ENCODE results near the gene TRIM27.
A peak's percentile ranks its signal among the peaks of the same experiment; 100 is the strongest.
"Not testable (repeated sequence)": the region's sequence is repeated elsewhere in the genome, so short reads cannot be mapped to it uniquely, and the experiment has no call there.

TRIM27 gene

DNA sequence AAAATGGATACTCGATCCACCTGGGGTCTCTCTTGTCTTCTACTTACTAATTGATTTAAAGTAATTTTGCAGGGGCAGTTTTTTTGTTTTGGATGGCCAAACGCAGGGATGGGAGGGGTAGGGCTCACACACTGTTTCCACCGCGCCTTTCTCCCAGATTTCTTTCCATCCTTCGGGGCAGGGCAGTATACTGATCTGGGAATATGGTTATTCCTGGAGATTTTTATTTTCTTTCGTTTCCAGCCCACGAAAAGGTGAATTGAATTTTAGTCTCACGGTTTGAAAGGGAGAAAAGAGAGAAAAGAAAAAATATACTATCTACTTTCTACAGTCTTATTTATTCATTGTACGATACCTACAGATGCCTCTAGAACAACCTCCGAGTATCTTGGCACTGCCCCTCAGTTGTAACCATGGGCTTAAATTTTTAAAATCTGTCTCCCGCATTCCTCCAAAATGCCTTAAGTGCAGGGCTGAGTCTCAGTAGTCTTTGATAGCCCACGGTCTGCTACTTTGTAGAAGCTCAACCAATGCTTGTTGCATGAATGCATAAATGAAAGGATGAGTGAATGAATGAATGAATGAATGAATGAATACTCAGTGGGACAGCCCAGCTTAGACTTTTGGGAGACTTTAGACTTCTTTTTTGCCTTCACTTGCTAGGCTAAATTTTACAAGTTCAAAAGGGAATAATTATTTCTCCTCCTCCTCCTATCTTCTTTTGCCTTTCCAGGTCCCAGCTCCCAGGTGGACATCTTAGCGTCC is 18.1 kb upstream of the TRIM27 start:
- DNase-seq: no peak

DNA sequence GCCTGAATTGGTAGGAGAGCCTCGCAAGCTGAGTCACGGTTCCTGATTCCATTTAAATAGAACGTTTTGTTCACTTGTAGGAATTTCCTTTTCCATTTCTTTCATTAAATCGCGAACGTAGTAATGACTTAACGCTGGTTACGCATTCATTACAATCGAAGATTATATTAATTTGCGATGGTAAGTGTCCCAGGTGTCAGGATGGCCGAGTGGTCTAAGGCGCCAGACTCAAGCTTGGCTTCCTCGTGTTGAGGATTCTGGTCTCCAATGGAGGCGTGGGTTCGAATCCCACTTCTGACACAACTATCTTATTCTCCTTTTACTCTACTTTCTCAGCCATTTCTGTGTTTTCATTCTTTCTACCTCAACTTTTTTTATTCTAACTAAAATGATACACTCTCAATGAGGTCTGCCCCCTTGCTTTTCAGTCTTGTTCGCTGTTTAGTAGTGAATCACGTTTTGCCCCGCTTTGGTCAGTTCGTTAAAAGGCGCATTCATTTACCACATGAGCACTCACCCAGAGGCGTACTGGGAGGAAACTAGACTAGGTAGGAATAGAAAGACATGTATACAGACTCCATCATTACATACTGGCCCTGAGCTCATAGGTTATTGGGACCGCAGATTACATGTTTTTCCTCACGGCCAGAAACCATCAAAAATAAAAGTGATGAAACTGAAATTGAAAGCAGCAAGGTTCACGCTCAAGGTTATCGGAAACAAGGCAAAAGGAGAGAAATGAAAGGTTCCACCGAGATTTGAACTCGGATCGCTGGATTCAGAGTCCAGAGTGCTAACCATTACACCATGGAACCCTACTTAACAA is 17.3 kb upstream of the TRIM27 start:
- peak; percentile 89 to 93 for DNase-seq

DNA sequence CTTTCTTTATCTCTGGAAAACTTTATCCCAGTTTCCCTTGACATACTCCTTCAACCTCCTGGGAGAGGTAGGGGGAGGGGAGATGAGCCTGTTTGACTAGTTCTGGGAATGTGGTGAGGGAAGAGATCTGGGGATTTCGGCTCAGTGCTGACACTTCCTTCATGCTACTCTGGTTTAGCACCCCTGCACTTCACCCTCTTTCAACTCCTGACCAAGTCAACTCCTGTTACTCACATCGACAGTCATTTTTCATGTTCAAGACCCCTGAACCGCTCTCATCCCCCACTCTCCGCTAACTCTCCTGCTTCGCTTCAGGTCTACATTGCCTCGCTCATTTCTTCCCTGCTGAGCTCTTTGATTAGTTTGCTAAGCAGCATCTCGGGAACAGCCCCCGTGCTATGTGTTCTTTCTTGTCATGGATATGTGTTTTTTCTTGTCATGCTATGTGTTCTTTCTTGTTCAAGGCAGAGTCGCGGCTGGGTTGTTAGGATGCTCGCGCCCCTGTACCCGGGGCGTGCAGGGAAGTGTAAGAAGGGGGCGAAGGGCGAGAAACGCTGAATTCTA is 16.6 kb upstream of the TRIM27 start:
- peak in 1 of 2 donors; percentile 20 for DNase-seq

DNA sequence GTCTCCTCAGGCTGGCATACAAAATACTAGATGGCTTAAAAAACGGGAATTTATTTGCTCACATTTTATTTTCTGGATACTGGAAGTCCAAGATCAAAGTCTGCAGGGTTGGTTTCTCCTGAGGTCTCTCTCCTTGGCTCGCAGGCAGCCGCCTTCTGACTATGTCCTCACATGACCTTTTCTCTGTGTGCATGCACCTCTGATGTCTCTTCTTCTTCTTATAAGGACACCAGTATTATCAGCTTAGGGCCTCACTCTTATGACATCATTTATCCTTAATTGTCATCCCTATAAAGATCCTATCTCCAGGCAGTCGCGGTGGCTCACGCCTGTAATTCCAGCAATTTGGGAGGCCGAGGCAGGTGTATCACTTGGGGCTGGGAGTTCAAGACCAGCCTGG is 9.3 kb upstream of the TRIM27 start:
- no peak for DNase-seq

DNA sequence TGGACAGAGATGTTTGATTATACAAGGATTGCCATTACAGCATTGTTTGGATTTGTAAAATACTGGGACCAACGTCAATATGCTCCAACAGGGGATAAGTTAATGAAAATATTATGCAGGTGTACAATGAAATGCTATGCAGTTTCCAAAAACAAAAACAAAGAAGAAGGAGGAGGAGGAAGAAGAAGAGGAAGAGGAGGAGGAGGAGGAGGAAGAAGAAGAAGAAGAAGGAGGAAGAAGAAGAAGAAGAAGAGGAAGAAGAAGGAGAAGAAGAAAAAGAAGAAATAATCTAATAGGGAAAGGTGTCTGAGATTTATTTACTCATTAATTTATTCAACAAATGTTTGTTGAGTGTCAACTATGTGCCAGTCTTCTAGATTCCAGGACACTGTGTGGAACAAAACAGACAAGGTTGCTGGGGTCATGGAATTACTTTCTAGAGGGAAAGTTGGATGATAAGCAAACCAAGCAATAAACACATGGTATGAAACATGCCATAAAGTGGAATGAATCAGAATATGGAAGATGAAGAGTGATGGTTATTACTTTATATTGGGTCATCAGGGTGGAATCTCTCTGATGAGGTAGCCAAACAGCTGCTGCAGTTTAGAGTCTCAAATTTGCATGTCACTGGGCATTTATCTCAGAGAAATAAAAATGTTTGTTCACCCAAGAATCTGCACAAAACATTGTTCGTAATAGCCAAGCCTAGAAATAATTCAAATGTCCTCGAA is 6.3 kb upstream of the TRIM27 start:
- no peak for DNase-seq

DNA sequence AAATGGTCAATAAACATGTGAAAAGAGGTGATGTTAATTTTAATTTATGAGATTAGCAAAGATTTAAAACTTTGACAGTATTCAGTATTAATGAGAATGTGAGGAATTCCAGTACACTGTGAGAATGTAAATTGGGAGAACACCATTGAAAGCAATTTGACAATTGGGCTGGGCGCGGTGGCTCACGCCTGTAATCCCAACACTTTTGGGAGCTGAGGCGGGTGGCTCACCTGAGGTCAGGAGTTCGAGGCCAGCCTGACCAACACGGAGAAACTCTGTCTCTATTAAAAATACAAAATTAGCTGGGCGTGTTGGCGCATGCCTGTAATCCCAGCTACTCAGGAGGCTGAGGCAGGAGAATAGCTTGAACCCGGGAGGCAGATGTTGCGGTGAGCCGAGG is 5.6 kb upstream of the TRIM27 start:
- DNase-seq: not testable (repeated sequence)

DNA sequence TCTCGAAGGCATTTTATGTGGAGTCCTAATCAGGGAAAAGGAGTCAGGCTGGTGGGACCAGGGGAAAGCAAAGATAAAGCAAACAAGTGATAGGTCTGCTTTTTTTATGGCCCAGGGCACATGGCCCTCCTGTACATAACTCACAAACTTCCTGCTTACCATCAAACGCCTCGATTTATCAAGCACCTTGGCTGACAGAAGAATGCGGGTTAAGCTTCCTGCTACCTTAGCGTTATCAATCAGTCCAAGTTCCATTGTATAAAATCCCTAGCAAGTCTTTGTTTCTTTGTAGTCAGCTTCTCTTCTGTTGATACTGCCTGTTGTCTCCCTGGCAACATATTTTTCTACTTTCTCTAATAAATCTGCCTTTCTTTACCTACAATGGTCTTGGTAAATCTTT is 4.1 kb upstream of the TRIM27 start:
- no peak for DNase-seq

DNA sequence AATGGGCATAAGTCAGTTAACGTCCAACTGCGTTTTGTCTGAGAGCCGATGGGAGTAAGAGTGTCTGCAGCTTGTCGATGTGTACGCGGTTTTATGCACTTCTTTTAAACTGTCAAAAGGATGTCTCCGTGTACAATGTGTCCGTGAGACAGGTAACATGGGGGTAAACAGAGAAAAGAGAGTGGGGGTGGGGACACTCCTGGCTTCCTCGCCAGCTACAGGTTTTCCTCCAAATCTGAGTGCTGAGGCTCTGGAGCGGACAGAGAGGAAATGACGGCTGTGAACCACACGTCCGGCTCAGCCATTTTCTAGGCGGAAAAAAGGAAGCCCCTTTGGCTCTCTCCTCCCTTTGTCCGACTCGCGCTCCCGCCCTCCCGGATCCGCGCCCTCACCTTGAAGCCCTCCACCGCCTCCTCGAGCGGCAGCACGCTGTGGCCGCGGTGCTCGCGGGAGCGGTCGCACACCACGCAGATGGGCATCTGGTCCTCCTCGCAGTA is 916 bp downstream of the TRIM27 start:
- DNase-seq: peak; percentile 47 to 55

DNA sequence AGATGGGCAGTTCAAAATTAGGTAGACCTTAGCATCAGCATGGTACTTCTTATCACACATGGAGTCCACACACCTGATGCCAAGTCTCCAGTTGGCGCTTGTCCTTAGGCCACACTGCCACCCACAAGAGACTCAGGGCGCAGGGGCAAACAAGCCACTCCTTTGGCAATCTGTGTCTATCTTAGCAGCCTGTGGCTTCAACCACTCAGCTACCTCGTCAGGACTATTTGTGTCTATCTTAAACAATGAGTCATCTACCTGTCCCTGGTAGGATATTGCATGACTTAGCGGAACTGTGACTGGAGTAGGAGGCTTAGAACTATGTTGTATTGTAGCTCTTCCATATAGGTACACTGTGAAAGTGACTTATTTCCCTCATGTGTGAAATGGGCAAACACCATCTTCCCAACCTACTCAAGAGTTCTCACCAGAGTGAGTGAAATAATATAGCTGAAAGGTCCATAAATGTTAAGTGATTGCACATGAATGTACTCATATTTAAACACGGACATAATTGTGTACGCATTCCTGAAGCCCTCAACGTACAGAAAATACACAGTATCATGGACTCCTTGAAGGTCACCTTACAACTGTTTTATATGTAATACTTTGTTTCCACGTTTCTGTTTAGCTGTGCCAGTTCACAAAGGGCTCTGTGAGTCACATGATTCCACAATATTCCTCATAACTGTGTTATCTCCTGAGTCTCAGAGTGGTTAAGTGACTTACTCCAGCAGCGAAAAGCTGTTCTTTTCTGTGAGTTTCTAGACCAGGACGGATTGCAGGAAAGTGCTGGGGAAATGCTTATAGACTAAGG is 1.6 kb downstream of the TRIM27 start:
- peak in 1 of 2 donors; percentile 38 for DNase-seq

DNA sequence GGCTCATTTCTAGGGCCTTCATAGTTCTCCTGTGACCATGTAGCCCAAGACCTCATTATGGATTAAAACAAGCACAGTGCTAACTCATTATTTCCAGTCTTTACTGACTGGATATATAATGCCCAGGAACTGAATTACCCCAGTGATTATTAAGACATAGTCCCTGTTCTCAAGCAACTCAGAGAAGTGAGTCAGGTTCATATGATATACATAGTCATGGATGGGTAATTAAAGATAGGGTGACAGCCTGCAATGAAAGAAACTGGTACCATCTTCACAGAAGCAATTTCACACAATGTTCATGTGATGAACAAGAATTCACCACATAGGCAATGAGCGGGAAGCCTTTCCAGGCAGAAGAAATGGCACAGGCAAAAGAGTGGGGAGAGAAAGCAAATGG is 3.5 kb downstream of the TRIM27 start:
- DNase-seq: no peak

DNA sequence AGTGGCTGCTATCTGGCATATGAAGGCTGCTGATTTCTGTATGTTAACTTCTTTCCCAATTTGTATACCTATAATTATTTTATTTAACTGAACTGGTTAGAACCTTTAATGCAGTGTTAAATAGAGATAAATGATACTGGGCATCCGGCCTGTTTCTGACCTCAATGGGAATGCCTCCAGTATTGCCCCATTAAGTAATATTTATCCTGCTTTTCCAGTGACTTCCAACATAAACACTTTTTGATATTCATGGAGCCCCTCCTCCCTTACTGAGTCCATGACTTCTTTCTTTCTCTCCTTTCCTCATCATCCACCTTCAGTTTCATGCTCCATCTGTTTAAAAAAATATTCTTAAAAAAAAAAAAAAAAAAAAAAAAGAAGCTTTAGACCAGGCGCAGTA is 8.8 kb downstream of the TRIM27 start:
- no peak for DNase-seq

DNA sequence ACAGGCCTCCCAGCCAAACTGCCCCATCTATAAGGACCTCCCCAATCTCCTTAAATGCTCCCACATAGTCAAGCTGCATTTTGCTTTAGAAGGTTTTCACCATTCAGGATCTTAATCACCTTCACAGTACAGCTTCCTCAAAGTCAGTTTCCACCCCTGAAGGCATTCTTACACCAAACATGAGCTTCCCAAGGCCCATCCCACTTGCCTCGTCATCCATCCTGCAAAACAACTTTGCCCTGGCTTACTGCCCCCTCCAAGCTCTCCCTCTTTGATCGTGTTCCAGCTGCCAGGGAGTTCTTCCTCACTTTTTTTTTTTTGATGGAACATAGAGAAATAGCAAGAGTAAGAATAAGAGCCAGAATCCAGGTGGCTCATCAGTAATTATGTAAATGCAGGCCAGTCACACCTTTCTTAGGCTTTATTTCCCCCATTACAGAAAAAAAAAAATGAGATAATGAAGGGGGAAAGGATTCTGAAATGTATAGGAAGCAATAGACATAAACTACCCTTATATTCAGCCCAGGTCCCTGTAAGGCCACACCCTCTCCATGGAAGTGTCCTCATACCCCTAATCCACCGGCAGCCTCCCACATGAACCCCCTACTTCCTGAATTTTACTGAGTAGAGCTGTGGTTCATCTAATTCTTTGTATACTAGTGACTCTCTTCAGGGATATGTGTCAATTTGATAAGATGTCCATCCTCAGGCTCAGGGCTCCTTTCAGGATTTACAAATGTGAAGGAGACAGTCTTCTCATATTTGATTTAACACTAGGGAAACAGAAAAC is 12.7 kb downstream of the TRIM27 start:
- DNase-seq: no peak

DNA sequence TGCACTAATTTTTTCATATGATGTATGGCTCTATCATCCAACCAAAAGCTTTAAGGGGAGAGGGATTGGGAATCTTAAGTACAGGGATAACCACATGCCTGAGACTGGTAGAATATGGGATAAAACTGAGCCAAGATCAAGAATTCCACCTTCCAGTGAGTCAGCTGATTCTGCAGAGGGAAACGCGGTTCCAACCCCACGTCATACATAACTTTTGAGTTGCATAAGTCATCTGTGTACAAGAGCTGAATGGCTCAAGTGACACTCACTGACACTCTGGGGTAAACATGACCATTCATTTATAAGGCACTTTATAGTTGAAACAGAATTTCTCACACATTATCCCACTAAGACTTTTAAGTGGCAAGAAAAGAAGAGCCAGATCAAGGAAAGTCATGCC is 16.4 kb downstream of the TRIM27 start:
- no peak for DNase-seq

DNA sequence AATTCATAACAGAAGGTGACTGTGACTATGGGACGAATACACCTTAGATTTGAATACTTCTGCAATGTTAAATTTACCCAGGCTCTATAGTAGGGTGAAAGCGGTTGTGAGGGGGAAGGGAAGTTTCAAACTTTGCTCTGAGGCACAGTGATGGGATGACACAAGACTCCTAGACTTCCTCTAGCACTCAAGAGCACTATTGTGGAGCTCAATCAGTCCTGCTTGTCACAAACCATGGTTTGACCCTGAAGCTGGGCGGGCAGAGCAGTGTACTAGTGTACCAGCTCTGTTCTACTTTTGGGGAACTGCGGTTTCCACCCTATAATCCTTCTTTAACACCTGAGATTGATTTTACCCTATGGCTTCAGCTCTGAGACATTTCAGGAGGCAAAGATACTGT is 17.1 kb downstream of the TRIM27 start:
- DNase-seq: no peak

DNA sequence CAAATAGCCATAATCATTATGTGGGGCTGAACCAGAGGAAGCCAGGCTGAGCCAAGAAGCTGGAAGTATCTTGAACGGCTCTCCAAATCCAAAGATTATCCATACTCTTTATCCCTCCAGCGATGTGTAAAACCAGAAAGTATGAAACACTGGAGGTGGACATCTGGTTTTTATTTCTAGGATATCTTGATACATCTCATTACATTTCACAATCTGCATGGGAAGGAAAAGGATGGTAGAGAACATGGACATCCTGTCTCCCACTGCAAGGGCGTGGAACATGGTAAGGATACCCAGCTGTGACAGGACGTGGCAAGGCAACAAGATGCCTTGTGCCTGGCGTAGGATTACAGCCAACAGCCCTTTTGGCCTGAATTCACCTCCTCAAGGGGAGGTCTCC is 20.1 kb downstream of the TRIM27 start:
- DNase-seq: no peak

DNA sequence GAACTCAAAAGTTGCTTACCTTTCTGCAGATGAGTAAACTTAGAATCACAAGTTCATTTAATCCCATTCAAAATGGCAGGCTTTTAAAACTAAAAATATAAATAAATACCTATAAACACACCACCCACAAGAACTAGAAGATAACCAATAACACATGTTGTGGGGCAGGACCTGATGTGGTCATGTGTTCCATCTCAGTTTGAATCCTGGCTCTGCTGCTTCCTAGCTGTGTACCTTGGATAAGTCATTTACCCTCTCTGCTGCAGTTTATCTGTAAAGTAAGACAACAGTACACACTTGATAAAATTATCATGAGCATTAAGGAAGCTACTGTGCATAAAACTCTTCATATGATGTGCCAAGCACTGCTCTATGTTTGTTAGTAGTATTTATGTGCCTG is 22.0 kb downstream of the TRIM27 start:
- no peak for DNase-seq

DNA sequence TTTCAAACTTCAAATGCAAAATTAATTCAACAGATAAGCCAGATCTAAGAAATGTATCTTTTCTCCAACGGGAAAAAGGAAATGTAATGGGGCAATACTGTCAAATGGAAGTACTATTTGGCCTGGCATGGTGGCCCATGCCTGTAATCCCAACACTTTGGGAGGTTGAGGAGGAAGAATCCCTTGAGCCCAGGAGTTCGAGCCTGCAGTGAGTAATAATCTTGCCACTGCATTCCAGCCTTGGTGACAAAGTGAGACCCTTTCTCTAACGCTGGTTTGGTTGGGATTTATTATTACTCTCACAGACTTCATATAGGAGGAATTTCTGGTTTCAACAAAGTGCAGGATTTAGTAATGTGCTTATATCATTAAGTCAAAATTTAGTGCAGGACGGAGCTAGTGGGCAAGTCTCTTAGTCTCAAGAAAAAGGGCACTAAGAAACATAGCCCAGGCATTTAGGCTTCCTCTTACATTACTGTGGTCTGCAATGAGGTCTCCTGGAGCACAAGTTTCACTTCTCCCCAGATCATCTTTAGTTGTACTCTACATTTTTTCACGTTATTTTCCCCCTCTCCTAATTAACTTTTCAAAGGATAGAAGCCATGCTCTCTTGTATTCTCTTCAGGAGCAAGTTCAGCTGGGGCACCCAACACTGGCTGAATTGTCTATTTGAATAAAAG is 23.1 kb downstream of the TRIM27 start:
- DNase-seq: no peak

DNA sequence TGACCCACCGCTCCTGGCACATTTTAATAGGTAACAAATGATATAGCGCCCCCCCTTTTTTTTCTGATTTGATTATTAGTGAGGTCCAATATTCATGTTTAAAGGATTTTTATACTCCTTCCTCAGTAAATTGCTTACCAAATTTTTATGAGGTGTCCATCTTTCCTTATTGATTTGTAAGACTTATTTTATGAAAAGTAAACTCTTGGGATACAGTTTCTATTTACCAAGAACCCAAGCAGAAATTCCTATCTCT is 25.1 kb downstream of the TRIM27 start:
- DNase-seq: no peak

DNA sequence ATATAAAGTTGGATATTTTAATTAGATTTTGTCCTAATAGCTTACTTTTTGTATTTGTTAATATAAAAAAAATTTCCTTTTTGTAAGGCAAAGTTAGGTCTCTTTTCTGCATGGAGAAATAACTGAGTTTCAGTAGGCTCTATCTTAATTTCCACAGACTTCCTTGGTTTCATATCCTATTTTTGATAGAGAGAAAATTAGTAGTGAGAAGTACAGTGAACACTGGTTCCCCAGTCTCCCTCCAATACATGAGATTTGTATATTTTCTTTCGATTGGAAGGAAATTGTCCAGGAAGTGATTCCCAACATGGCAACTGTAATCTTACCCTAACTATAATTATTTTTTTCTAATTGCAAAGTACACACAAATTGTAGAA is 26.4 kb downstream of the TRIM27 start:
- DNase-seq: no peak

DNA sequence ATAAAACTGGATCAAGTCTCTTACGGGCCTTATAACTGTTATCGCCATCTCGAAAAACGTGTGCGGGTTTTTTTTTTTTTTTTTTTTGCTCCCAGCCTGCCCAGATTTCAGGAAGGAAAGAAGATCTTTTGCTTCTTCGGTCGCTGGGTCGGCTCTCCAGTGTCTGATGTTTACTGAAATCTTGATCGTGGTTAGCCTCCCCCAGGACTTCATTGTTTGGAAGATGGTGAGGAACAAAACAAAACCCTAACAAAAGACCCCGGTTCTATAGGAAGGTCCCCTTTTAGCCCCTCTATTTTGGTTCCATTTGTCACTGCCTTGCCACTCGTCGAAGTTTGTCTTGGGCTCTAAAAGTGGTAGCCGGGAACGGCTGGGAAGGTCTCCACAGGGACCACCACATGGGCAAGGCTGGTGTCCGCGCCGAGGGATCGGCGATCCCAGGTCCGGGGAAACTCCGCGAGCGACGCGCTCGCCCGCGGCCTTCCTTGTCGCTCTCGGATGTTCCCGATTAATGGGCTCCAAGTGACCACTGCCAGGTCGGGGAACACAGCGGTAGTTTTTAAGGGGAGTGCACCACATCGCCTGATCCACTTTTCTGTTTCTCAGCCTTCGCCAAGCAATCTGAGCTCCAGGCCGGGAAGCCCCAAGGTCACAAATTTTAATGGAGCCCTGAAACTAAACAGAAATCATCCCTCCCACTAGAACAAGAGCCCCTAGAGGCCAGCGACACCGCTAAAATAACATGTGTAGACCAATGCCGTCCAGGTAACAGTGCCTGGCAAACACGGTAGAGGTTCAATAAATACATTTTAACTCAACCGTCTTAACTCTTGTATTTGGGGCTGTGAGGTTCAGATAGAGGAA is 27.0 kb downstream of the TRIM27 start:
- peak; percentile 73 to 82 for DNase-seq

Measured in CD4-positive, alpha-beta T cell treated with Interleukin-4 for 1 hour (primary cell).